Measurements from ENCODE around the gene GALC.

GALC gene

DNA sequence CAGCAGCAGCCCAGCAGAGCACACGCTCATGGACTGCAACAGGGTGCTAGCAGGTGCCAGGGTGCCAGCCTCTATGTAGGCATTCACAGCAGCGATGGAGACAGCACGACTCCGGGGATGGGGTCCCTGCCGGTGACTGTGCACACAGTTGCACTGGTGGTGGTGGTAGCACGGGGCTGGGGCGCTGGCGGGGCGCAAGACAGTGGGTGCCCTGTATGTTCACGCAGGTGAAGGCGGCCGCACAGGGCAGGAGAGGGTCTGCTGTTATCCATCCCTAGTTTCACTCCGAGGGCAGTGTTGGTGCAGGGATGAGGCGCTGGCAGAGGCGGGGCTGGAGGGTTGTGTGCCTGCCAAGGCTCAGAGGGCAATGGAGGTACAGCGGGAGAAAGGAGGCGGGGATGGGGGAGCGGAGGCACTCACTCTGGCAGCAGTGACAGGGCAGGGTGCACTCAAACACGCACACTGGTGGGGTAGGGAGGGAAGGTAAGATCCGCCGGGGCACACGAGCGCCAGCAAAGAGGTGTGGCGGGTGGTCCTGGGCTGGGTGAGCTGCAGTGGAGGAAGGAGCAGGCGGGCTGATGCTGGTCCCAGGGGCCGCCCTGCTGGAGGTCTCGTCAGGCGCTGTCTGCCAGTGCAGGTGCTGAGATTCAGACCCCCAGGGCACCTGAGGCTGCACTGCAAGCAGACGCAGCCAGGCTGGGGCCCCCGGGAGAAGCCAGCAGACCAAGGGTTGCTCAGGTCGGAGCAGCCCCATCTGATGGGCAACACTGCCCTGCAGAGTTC is 76.7 kb downstream of the GALC start:
- no peak for DNase-seq (ENCODE audit: low read depth)
- TF ChIP-seq, protein P1, sequence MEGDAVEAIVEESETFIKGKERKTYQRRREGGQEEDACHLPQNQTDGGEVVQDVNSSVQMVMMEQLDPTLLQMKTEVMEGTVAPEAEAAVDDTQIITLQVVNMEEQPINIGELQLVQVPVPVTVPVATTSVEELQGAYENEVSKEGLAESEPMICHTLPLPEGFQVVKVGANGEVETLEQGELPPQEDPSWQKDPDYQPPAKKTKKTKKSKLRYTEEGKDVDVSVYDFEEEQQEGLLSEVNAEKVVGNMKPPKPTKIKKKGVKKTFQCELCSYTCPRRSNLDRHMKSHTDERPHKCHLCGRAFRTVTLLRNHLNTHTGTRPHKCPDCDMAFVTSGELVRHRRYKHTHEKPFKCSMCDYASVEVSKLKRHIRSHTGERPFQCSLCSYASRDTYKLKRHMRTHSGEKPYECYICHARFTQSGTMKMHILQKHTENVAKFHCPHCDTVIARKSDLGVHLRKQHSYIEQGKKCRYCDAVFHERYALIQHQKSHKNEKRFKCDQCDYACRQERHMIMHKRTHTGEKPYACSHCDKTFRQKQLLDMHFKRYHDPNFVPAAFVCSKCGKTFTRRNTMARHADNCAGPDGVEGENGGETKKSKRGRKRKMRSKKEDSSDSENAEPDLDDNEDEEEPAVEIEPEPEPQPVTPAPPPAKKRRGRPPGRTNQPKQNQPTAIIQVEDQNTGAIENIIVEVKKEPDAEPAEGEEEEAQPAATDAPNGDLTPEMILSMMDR (IDR thresholded peaks at IDR 0.05; ENCODE audit: low read length, missing control alignments) = no peak
- H3K4me3 ChIP-seq (replicated peaks; ENCODE audit: low read depth, low read length) = no peak overlapping the region

DNA sequence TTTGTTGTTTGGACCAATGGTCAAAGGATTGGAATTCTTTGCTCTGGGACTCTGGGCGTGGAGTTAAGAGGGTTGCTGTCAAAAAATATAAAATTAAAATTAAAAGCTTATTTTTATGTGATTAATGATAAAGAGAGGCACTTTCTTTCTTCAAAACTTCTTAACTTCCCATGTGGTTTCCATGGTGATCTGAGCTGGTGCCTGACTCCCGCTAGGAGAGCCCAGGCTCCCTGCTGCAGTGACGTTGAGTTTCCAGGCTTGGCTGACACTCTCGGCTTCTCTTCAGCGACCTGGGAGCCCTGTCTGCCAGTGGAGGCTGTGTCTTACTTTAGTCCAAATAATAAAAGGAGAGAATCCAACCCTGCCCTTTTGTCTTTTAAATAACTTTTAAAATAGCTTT is 84.4 kb downstream of the GALC start:
- H3K4me3 ChIP-seq (replicated peaks; ENCODE audit: low read depth, low read length) = no peak overlapping the region
- no peak for DNase-seq (ENCODE audit: low read depth)
- TF ChIP-seq, protein P1 (IDR thresholded peaks at IDR 0.05; ENCODE audit: low read length, missing control alignments) = no peak

- TF ChIP-seq, protein P1 (IDR thresholded peaks at IDR 0.05; ENCODE audit: low read length, missing control alignments) = no peak
These were observed 91.3 kb downstream of the GALC start for GRCh38 chr14:87901652-87902051.

DNA sequence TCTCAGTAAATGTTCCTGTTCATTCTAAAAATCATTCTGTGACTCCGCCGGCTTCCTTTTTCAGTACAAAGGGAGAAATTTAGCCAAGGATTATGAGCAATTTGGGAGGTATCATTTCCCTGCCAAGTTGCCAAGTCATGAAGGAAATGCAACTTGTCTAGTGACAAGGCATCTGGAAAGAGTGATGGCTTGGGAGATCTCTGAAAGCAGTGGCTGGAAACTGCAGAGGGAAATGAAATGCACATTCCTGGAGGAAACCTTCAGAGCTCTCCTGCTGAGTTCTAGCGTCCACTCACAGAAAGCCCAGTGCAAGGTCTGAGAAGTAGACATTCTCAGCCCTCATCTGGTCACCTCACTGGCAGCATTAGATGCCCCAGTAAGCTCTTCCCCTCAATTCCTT is 91.7 kb downstream of the GALC start:
- TF ChIP-seq, protein P1 (IDR thresholded peaks at IDR 0.05; ENCODE audit: low read length, missing control alignments) = no peak
- DNase-seq (ENCODE audit: low read depth) = peak; percentile 10
- no peak overlapping the region for H3K4me3 ChIP-seq (replicated peaks; ENCODE audit: low read depth, low read length)

More at GRCh38 chr14:87901652-87902051, 91.3 kb downstream of the GALC start:
- no peak for DNase-seq (ENCODE audit: low read depth)
- H3K4me3 ChIP-seq (replicated peaks; ENCODE audit: low read depth, low read length) = no peak overlapping the region

- TF ChIP-seq, protein P1 (IDR thresholded peaks at IDR 0.05; ENCODE audit: low read length, missing control alignments) = no peak
- no peak for DNase-seq (ENCODE audit: low read depth)
- H3K4me3 ChIP-seq (replicated peaks; ENCODE audit: low read depth, low read length) = no peak overlapping the region
These were observed 93.8 kb downstream of the GALC start for GRCh38 chr14:87899228-87899627.

DNA sequence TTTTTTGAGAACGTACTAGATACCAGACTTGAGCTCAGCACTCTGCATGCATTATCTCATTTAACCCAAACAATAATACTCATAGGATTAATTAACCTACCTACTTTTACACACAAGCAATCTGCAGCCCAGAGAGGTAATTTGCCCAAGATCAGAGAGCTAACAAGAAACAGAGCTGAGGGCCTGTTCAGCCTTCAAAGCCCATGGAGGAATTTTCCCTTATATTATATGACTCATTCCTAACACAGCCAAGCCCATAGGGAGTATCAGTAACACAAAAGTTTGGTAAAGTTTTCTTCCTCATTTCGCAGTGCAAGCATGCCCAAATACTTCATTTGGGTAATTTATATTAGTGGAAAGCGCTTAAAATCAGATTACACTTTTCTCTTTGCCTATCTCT is 94.7 kb downstream of the GALC start:
- no peak overlapping the region for H3K4me3 ChIP-seq (replicated peaks; ENCODE audit: low read depth, low read length)
- TF ChIP-seq, protein P1 (IDR thresholded peaks at IDR 0.05; ENCODE audit: low read length, missing control alignments) = no peak
- DNase-seq (ENCODE audit: low read depth) = no peak
